IMR-90 (cell line): ENCODE results near the gene POLA2. TPM values are rescaled to one million over a fixed set of nuclear protein-coding genes. Genes with fewer than 3 reads are reported as not detected.

Experiments
- ATAC-seq: fragments of 200-7000 bp; cut with Tn5 transposase; 2 replicates; pipeline ENCODE4 v1.9.1; 2020; ENCODE audit warnings: low read depth, mild to moderate bottlenecking, moderate library complexity
- BruUV-seq: library from RNA; stranded (reverse); fragments of 400-500 nt; replicated peaks from 2 replicates; lab custom pipeline; 2021; lab: Mats Ljungman, UMichigan
- CTCF ChIA-PET: fragments of 300-600 bp; formaldehyde crosslinking; extraction: SDS; loops from one replicate; lab custom pipeline; 2021; ENCODE audit warnings: antibody characterized with exemption; lab: Yijun Ruan, JAX
- POLR2A ChIA-PET: fragments of 300-600 bp; sonication (Branson Sonifier 250); formaldehyde crosslinking; loops from one replicate; lab custom pipeline; 2022; ENCODE audit warnings: antibody characterized with exemption; ENCODE audit not compliant: unreplicated experiment; lab: Charles Lee
- DNase-seq: peaks from one replicate; pipeline ENCODE4 v3.0.0; 2013
- H2AFZ ChIP-seq: replicated peaks from 2 replicates; pipeline ENCODE3; 2013; ENCODE audit warnings: low read length, mild to moderate bottlenecking; ENCODE audit not compliant: poor library complexity
- H2AK5ac ChIP-seq: 2 replicates; pipeline ENCODE4 v1.6.1; 2013; ENCODE audit warnings: low read depth, low read length, inconsistent platforms
- H2AK9ac ChIP-seq: replicated peaks from 2 replicates; pipeline ENCODE3; 2013; ENCODE audit warnings: mild to moderate bottlenecking, low read depth, low read length, moderate library complexity; ENCODE audit not compliant: poor library complexity
- H2BK120ac ChIP-seq: 2 replicates; pipeline ENCODE4 v1.6.1; 2013; ENCODE audit warnings: low read depth, low read length, inconsistent platforms
- H2BK15ac ChIP-seq: 3 replicates; pipeline ENCODE4 v1.6.1; 2013; ENCODE audit warnings: low read depth, low read length, inconsistent platforms
- H2BK20ac ChIP-seq: 2 replicates; pipeline ENCODE4 v1.6.1; 2013; ENCODE audit warnings: low read depth, mild to moderate bottlenecking, inconsistent platforms, low read length, moderate library complexity
- H2BK5ac ChIP-seq: 2 replicates; pipeline ENCODE4 v1.6.1; 2013; ENCODE audit warnings: mild to moderate bottlenecking, low read depth, low read length, inconsistent platforms; ENCODE audit not compliant: poor library complexity, severe bottlenecking
- H3K14ac ChIP-seq: replicated peaks from 2 replicates; pipeline ENCODE4 v1.6.1; 2013; ENCODE audit warnings: low read depth, low read length, inconsistent platforms
- H3K18ac ChIP-seq: 2 replicates; pipeline ENCODE4 v1.6.1; 2013; ENCODE audit warnings: low read depth, low read length, control low read depth
- H3K23ac ChIP-seq: 2 replicates; pipeline ENCODE4 v1.6.1; 2013; ENCODE audit warnings: low read depth, low read length, inconsistent platforms
- H3K27ac ChIP-seq: 2 replicates; pipeline ENCODE4 v1.5.1; 2013; ENCODE audit warnings: mild to moderate bottlenecking, control low read depth, low read length; ENCODE audit not compliant: insufficient read depth
- H3K27me3 ChIP-seq: 2 replicates; pipeline ENCODE4 v1.6.1; 2013; ENCODE audit warnings: low read length; ENCODE audit not compliant: control insufficient read depth, insufficient read depth
- H3K36me3 ChIP-seq: 2 replicates; pipeline ENCODE4 v1.6.1; 2013; ENCODE audit warnings: low read length, mixed read lengths; ENCODE audit not compliant: control insufficient read depth, insufficient read depth
- H3K4ac ChIP-seq: 2 replicates; pipeline ENCODE4 v1.6.1; 2013; ENCODE audit warnings: low read depth, low read length, inconsistent platforms
- H3K4me1 ChIP-seq: 2 replicates; pipeline ENCODE4 v1.6.1; 2013; ENCODE audit warnings: low read length, mixed read lengths; ENCODE audit not compliant: control insufficient read depth, insufficient read depth
- H3K4me2 ChIP-seq: 2 replicates; pipeline ENCODE4 v1.6.1; 2013; ENCODE audit warnings: low read depth, mild to moderate bottlenecking, control low read depth, low read length, moderate library complexity
- H3K4me3 ChIP-seq: 2 replicates; pipeline ENCODE4 v1.5.1; 2013; ENCODE audit warnings: low read depth, mild to moderate bottlenecking, control low read depth, low read length, moderate library complexity; ENCODE audit not compliant: insufficient read depth
- H3K56ac ChIP-seq: 2 replicates; pipeline ENCODE4 v1.6.1; 2013; ENCODE audit warnings: low read length, inconsistent platforms; ENCODE audit not compliant: insufficient read depth; ENCODE audit errors: extremely low read depth
- H3K79me1 ChIP-seq, 2 experiments: 2 replicates each; pipeline ENCODE4 v1.6.1; 2013; ENCODE audit warnings: low read length in 2 of 2, inconsistent platforms in 1 of 2, low read depth in 1 of 2
- H3K9ac ChIP-seq: 2 replicates; pipeline ENCODE4 v1.6.1; 2013; ENCODE audit warnings: low read depth, low read length, control low read depth
- H3K9me1 ChIP-seq: 2 replicates; pipeline ENCODE4 v1.6.1; 2013; ENCODE audit warnings: low read length, inconsistent platforms; ENCODE audit not compliant: insufficient read depth
- H3K9me3 ChIP-seq: 2 replicates; pipeline ENCODE4 v1.6.1; 2013; ENCODE audit warnings: low read length; ENCODE audit not compliant: control insufficient read depth, insufficient read depth
- H4K20me1 ChIP-seq: 2 replicates; pipeline ENCODE4 v1.6.1; 2013; ENCODE audit warnings: low read length, inconsistent platforms; ENCODE audit not compliant: insufficient read depth
- H4K5ac ChIP-seq: 2 replicates; pipeline ENCODE4 v1.6.1; 2013; ENCODE audit warnings: mild to moderate bottlenecking, low read depth, low read length, control low read depth
- H4K8ac ChIP-seq, 2 experiments: 2 replicates each; pipeline ENCODE4 v1.6.1; 2013; ENCODE audit warnings: low read depth in 2 of 2, low read length in 2 of 2, control low read depth in 1 of 2, inconsistent platforms in 1 of 2
- H4K91ac ChIP-seq: 2 replicates; pipeline ENCODE4 v1.6.1; 2013; ENCODE audit warnings: low read depth, low read length, inconsistent platforms; ENCODE audit not compliant: insufficient read depth
- BHLHE40 ChIP-seq: fragments of 150-350 bp; IDR thresholded peaks from 2 replicates; pipeline ENCODE4 v1.6.1; 2016; ENCODE audit warnings: mild to moderate bottlenecking, low read depth, low read length
- CEBPB ChIP-seq: IDR thresholded peaks from 2 replicates; pipeline ENCODE4 v1.6.1; 2012; ENCODE audit warnings: low read depth, low read length, improper control_type of control experiment
- CHD1 ChIP-seq: IDR thresholded peaks from 2 replicates; pipeline ENCODE4 v1.6.1; 2012; ENCODE audit warnings: low read depth, low read length, improper control_type of control experiment
- CTCF ChIP-seq: conservative IDR thresholded peaks from 2 replicates; pipeline ENCODE4 v1.5.1; 2012; ENCODE audit warnings: mild to moderate bottlenecking, low read depth, low read length, improper control_type of control experiment
- FOS ChIP-seq: fragments of 150-350 bp; IDR thresholded peaks from 2 replicates; pipeline ENCODE4 v1.6.1; 2016; ENCODE audit warnings: low read depth, low read length
- MAFK ChIP-seq: IDR thresholded peaks from 2 replicates; pipeline ENCODE4 v1.6.1; 2012; ENCODE audit warnings: low read depth, low read length, improper control_type of control experiment
- MAZ ChIP-seq: IDR thresholded peaks from 2 replicates; pipeline ENCODE4 v1.6.1; 2012; ENCODE audit warnings: low read depth, mild to moderate bottlenecking, low read length, improper control_type of control experiment, moderate library complexity, borderline replicate concordance
- MXI1 ChIP-seq: IDR thresholded peaks from 2 replicates; pipeline ENCODE4 v1.6.1; 2012; ENCODE audit warnings: low read depth, mild to moderate bottlenecking, low read length, moderate library complexity, borderline replicate concordance
- NFE2L2 ChIP-seq: fragments of 150-350 bp; IDR thresholded peaks from 2 replicates; pipeline ENCODE4 v1.6.1; 2016; ENCODE audit warnings: low read depth, mild to moderate bottlenecking, low read length
- POLR2A ChIP-seq: IDR thresholded peaks from 2 replicates; pipeline ENCODE4 v1.6.1; 2012; ENCODE audit warnings: mild to moderate bottlenecking, low read depth, low read length
- RAD21 ChIP-seq: IDR thresholded peaks from 2 replicates; pipeline ENCODE4 v1.6.1; 2012; ENCODE audit warnings: low read length, improper control_type of control experiment
- RCOR1 ChIP-seq: IDR thresholded peaks from 2 replicates; pipeline ENCODE4 v1.6.1; 2012; ENCODE audit warnings: mild to moderate bottlenecking, low read length, improper control_type of control experiment; ENCODE audit not compliant: insufficient replicate concordance
- RFX5 ChIP-seq: IDR thresholded peaks from 2 replicates; pipeline ENCODE4 v1.8.0; 2012; ENCODE audit warnings: low read depth, mild to moderate bottlenecking, low read length, moderate library complexity
- SMC3 ChIP-seq: fragments of 150-350 bp; IDR thresholded peaks from 2 replicates; pipeline ENCODE4 v1.6.1; 2016; ENCODE audit warnings: low read depth, mild to moderate bottlenecking, antibody characterized with exemption, low read length, moderate library complexity
- WGBS, 2 experiments: methylation state at CpG; one replicate each; pipeline versions ENCODE4 v1.1.5 to v1.1.7; 2013; ENCODE audit warnings: missing lambda C conversion rate in 2 of 2; ENCODE audit not compliant: insufficient read length in 1 of 2; ENCODE audit errors: extremely low coverage in 2 of 2; 5-methylcytosine and 5-hydroxymethylcytosine counted together
- dilution Hi-C: fragments of 300-500 bp; cut with HindIII; formaldehyde crosslinking; loops from one replicate; pipeline ENCODE4 v1.14.3; 2018; ENCODE audit warnings: low sequenced_read_pairs; ENCODE audit not compliant: unreplicated experiment
- in situ Hi-C: fragments of 300-500 bp; cut with MboI; formaldehyde crosslinking; loops from 3 replicates; pipeline ENCODE4 v1.14.3; 2019; ENCODE audit warnings: low sequenced_read_pairs, inconsistent platforms, mixed read lengths
- intact Hi-C: fragments of 100-400 bp; cut with micrococcal nuclease; formaldehyde crosslinking; loops from 2 replicates; pipeline ENCODE4 v1.10.0; 2022
- polyA plus RNA-seq, 3 experiments: library from polyadenylated mRNA; depleted of rRNA; stranded (reverse); fragments of >200 nt; gene quantifications; 2 replicates each; pipeline ENCODE4 v1.2.3, GENCODE V29; 2012; ENCODE audit warnings: low replicate concordance in 1 of 3
- total RNA-seq: library from RNA; depleted of rRNA; stranded (reverse); fragments of >200 nt; gene quantifications from 2 replicates; pipeline ENCODE4 v1.2.3, GENCODE V29; 2012
- TF ChIP-seq, protein P1 (sequence below): fragments of 150-350 bp; IDR thresholded peaks from 2 replicates; pipeline ENCODE4 v1.6.1; 2016; ENCODE audit warnings: low read depth, mild to moderate bottlenecking, low read length, moderate library complexity, borderline replicate concordance
- TF ChIP-seq, protein P2 (sequence below): fragments of 150-350 bp; IDR thresholded peaks from 2 replicates; pipeline ENCODE4 v1.6.1; 2017; ENCODE audit warnings: mild to moderate bottlenecking, antibody characterized with exemption, low read length, low read depth

The POLA2 gene
- total and polyA plus RNA-seq, 2 of the 4 experiments (the other 2 are of a cell fraction), result 14.2 to 17.3 TPM

GRCh38 chr11:65254724-65255123 lies 7.0 kb upstream of the POLA2 start:
- no peaks in the 10 kb centered on the region for H3K4me1 ChIP-seq
- no peak overlapping the region for H3K14ac ChIP-seq
- no peak overlapping the region for H2BK20ac ChIP-seq
- H4K91ac ChIP-seq, result no peak overlapping the region
- no peaks in the 10 kb centered on the region for H3K9me1 ChIP-seq
- H2AK9ac ChIP-seq, result peak overlapping the region; percentile 55
- in situ Hi-C loops (no loop called here), dilution Hi-C loops (no loop called here), intact Hi-C loops (loop anchor here (1.0 to 5.0 kb wide), 3 partner anchors 30 to 142 kb away; partner anchors contain the start of gene TM7SF2)
- no peak overlapping the region for H3K56ac ChIP-seq
- H4K5ac ChIP-seq, result no peak overlapping the region
- no peak overlapping the region for H3K4me3 ChIP-seq
- ATAC-seq (no peak), DNase-seq (peak; percentile 24)
- H2AFZ ChIP-seq, result no peak overlapping the region
- no peaks in the 10 kb centered on the region for H4K20me1 ChIP-seq
- H3K27me3 ChIP-seq, result no peaks in the 10 kb centered on the region
- no TSS peak for BruUV-seq
- ChIA-PET POLR2A (no interaction called here), CTCF (no interaction called here)
- no peak overlapping the region for H3K4ac ChIP-seq
- H3K27ac ChIP-seq, result no peak overlapping the region
- no peak overlapping the region for H2AK5ac ChIP-seq
- H2BK120ac ChIP-seq, result no peak overlapping the region
- H3K9me3 ChIP-seq, result no peaks in the 10 kb centered on the region
- H3K36me3 ChIP-seq, result no peaks in the 10 kb centered on the region
- no peak overlapping the region for H2BK5ac ChIP-seq
- H3K79me1 ChIP-seq, result no peaks in the 10 kb centered on the region
- no peak overlapping the region for H2BK15ac ChIP-seq
- H3K9ac ChIP-seq, result no peak overlapping the region
- TF ChIP-seq MXI1 (no peak), CHD1 (no peak), MAZ (no peak), NFE2L2 (no peak), RFX5 (no peak), RAD21 (no peak), SMC3 (no peak), BHLHE40 (no peak), RCOR1 (no peak), POLR2A (no peak), MAFK (no peak), CEBPB (no peak), CTCF (no peak), FOS (no peak)
- TF ChIP-seq, protein P1, sequence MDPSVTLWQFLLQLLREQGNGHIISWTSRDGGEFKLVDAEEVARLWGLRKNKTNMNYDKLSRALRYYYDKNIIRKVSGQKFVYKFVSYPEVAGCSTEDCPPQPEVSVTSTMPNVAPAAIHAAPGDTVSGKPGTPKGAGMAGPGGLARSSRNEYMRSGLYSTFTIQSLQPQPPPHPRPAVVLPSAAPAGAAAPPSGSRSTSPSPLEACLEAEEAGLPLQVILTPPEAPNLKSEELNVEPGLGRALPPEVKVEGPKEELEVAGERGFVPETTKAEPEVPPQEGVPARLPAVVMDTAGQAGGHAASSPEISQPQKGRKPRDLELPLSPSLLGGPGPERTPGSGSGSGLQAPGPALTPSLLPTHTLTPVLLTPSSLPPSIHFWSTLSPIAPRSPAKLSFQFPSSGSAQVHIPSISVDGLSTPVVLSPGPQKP, result no peak
- TF ChIP-seq, protein P2, sequence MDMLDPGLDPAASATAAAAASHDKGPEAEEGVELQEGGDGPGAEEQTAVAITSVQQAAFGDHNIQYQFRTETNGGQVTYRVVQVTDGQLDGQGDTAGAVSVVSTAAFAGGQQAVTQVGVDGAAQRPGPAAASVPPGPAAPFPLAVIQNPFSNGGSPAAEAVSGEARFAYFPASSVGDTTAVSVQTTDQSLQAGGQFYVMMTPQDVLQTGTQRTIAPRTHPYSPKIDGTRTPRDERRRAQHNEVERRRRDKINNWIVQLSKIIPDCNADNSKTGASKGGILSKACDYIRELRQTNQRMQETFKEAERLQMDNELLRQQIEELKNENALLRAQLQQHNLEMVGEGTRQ, result no peak
- no peak overlapping the region for H3K4me2 ChIP-seq
- WGBS, 2 experiments, result no CpG with 5 or more reads among the region's 6 CpGs
- no peak overlapping the region for H4K8ac ChIP-seq
- no peak overlapping the region for H3K23ac ChIP-seq
- H3K18ac ChIP-seq, result no peak overlapping the region
